Activated CD4-positive, alpha-beta T cell treated with anti-CD3 and anti-CD28 coated beads for 4 hours (primary cell): ENCODE measurements around the gene TAP1.

Experiments
- DNase-seq, 2 donors: peaks; one replicate each; pipeline ENCODE4 v3.0.0-alpha.2; 2020

The TAP1 gene

GRCh38 chr6:32860674-32861073 is 7.2 kb upstream of the TAP1 start:
- DNase-seq: no peak

DNA sequence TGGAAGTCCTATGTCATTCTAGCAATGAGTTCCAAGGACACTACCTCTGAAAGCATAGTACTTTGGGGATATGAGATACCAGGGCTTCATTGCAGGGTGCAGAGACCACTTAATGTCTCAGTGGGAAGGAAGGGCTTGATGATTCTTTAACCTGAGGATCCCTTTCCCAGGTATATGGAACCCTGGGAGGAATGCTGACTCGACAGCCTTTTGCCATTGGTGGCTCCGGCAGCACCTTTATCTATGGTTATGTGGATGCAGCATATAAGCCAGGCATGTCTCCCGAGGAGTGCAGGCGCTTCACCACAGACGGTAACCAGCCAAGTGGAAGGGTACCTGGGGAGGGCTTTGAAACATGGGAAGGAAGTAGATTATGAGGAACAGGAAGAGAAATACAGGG is 4.7 kb upstream of the TAP1 start:
- no peak for DNase-seq

DNA sequence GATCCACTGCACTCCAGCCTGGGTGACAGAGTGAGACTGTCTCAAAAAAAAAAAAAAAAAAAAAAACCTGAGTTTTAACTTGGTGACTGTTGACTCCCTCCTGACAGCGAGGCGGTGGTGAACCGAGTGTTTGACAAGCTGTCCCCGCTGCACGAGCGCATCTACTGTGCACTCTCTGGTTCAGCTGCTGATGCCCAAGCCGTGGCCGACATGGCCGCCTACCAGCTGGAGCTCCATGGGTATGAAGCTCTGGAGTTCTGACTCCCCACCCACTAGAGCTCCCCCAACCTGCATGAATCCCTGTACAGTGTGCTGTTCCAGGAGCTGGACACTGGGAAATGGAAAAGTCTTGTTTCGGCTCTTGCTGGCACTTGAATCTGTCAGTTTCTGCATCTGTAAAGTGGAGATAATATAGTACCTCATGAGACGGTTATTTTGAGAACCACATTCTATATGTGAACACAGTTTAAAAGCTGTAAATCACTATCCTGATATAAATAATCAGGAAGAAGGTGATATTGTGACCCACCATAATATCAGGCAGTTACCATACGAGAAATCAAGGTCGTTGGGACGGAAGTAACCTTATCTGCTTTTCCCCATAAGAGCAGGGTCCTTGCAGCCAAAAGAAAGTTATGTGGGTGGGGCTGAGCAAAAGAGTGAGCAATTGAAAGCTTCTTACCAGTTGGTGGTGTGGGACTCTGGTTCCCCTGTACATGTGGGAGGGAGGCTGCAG is 3.8 kb upstream of the TAP1 start:
- no peak for DNase-seq

DNA sequence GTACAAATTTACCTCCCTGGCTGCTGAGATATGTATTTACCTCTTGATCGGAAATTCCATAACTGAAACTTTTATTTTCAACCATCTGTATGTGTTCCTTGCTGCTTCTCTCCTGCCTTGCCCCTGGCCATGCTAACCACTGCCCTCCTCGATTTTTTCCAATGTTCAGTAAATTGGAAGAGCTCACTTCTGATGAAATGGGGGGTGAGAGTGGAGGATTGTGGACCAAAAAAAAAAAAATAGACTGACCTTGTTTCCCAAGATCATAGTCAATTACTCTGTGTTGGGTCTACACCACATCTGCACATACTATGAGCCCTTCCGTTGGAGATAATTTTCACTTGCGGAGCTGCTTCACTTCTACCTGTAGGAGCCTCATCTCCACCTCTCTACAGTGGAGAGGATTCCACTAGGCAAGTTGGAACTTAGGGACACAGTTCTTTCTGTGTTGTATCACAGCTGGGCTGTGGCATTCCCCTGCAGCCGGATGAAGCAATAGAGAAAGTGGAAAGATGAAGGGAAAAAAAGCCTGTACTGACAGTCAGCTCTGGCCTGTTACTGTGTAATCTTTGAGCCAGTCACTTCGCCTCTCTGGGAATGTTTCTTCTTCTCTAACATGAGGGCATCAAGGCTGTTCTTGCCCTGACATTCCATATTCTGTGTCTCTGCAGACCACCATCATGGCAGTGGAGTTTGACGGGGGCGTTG is 2.1 kb upstream of the TAP1 start:
- no peak for DNase-seq

- DNase-seq: peak; percentile 72 to 79
These were observed 1.1 kb upstream of the TAP1 start for GRCh38 chr6:32854376-32855178.

DNA sequence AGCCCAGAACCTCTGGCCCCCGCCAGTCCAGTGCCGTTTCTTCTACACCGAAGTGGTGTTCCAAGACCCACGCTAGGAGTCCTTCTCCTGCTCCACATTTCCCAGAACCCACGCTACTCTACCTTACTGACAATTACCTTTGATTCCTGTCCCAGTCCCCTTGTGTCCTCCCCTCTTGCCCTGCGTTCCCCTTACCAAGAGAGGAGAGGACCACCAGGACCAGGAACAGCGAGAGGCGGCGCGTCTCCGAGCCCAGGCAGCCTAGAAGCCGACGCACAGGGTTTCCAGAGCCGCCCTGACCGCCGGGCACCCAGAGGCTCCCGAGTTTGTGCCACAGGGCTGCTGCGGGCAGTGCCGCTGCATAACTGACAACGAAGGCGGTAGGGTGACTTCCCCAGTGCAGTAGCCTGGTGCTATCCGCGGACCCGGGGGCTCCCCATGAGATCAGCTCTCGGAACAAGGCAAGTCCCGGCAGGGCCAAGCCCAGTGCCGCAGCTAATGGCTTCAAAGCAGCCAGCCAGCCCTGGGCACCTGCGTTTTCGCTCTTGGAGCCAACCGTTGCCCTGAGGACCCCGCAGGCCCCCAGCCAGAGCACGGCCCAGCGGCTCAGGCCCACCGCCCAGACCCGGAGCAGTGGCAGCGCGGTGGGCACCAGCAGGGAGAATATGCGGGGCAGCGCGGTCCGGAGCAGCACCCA is 512 bp downstream of the TAP1 start:
- DNase-seq: peak; percentile 55 to 60

- peak in 1 of 2 donors; percentile 39 for DNase-seq
These were observed 1.3 kb downstream of the TAP1 start for GRCh38 chr6:32852018-32852843.

DNA sequence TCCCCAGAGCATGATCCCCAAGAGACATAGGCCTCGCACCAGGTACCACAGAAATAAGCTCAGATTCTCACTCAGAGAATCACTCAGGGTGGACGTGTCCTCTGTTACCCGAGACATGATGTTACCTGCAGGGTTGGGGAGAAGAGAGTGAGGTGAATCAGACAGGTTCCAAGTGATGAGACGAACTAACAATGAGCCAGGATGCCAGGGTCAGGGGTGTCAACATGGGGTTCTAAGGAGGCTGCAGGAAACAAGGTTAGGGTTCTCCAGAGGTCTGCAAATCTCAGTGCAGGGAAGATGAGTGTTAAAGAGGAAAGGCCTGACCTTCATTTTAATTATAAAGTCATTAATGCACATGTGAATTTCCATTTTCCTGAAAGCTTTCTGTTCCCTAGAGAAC is 2.5 kb downstream of the TAP1 start:
- no peak for DNase-seq

GRCh38 chr6:32849126-32849525 is 4.4 kb downstream of the TAP1 start:
- DNase-seq: no peak

DNA sequence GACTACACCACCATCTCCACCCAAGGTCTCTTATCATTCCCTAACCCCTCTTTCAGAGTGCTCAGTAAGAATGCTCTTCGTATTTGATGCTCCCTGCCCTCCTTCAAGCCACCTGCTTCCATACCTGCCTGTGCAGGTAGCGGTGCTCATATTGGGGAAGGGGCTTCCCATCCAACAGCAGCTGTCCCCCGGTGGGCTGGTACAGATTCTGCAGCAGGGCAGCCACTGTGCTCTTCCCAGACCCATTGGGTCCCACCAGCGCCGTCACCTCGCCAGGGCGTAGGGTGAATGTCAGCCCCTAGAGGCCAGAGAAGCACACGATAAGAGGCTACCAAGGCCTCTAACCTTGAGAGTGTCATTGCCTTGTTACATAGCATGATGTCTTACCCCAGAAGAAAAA is 5.7 kb downstream of the TAP1 start:
- no peak for DNase-seq

DNA sequence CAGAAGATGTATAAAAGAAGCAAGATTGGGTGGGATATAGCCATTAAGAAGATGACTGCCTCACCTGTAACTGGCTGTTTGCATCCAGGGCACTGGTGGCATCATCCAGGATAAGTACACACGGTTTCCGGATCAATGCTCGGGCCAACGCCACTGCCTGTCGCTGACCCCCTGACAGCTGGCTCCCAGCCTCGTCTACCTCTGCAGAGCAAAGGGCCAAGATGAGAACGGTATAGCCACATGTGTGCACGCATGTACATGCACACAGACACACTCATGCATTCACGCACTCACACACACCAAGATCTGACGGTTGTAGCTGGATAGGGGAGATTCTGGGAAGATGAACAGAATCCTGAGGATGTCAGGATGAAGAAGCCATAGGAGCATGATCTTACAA is 6.5 kb downstream of the TAP1 start:
- DNase-seq: no peak

GRCh38 chr6:32845384-32845884 is 8.1 kb downstream of the TAP1 start:
- DNase-seq: peak in 1 of 2 donors; percentile 33

DNA sequence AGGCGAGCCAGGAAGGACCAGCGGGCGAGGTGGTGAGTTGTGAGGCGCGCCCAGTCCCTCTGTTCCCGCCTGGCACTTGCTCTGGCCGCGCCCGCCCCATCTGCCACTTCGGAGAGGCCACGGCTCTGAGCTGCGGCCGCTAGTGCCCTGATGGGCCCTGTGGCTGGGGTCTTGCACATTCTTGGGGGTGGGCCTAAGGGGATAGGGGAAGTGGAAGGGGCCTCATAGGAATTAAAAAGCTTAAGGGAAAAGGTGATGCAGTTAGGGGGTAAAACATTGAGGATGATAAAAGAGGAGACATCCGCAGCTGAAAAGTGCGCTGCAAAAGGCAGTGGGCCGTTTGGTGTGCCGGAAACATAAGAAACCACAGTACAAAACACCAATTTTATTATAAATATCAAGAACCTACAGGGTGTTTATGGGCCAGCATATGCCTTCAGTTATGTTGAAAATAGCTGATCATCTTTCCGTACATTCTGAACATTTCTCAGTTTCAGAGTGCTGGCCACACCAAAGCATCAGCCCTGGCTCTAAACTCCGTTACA is 8.6 kb downstream of the TAP1 start:
- DNase-seq: no peak

- DNase-seq: peak; percentile 98 to 99
These were observed 9.3 kb downstream of the TAP1 start, which contains the start of gene PSMB8 for GRCh38 chr6:32843979-32844838. TSS of gene PSMB8 (minus strand) at chr6:32844047. CDS start at chr6:32843996, 51 bp downstream.

GRCh38 chr6:32843331-32843978 is 10.0 kb downstream of the TAP1 start:
- DNase-seq: no peak

DNA sequence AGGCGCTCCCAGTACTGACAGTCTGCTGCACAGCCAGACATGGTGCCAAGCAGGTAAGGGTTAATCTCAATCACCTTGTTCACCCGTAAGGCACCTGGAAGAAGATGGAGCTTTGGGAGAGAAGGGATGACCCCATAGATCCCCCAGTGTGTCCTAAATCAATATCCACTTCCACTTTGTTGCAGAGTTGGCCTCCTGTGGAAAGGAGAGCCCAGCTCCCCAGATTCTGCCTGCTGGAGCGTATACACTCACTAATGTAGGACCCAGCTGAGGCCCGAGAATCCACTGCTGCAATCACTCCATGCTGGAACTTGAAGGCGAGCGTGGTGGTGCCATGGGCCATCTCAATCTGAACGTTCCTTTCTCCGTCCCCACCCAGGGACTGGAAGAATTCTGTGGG is 10.8 kb downstream of the TAP1 start:
- no peak for DNase-seq

GRCh38 chr6:32842021-32842650 is 11.4 kb downstream of the TAP1 start:
- DNase-seq: no peak

DNA sequence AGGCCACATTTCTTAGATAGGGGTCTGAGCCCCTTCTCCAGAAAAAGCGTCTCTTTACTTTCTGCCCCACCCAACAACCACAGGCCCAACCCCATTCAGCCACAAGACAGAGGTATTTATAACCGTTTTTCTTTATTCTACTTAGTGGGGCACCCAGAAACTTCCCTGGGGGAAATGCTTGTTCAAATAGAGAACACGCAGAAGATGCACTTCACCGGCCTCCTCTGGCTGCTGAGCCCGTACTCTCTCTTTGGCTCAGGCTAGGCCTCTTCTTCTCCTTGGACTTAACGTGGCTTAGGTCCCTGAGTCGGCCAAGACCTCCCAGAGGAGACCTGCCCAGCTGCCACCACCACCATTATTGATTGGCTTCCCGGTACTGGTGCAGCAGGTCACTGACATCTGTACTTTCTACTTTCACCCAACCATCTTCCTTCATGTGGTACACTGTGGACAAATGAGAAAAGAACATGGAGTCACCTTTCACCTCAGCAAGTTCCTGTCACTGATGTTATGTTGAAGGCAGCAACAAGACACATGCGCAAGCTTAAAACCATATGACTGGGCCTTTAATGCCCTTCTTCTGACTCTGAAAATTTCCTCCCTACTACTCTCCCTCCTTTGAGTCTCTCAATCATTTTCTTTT is 12.8 kb downstream of the TAP1 start:
- no peak for DNase-seq

DNA sequence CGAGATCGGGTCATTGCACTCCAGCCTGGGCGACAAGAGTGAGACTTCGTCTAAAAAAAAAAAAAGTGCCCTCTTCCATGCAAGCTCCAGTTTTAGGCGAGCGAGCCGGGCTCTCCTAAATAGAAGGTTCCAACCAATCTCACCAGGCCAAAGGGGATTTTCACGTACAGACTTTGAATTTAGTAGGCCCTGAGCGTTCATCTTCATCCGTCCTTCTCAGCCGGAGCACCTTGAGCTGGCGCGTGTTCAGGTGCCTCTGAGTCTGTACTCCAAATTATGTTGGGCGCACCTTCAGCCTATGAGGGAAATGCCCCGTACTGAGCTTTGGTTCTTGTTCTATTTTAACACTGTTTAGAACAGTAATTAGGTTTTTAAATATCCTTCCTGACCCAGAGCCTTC is 14.1 kb downstream of the TAP1 start:
- DNase-seq: no peak
